ENCODE data around the gene ZC3HAV1.

ZC3HAV1 gene

GRCh38 chr7:139011373-139011772 is 98.1 kb downstream of the ZC3HAV1 start:
- no peak overlapping the region for H2AFZ ChIP-seq (ENCODE audit: low read length)
- TF ChIP-seq EZH2 (IDR thresholded peaks at IDR 0.05; ENCODE audit: borderline replicate concordance, low read length) (no peak), CTCF (IDR thresholded peaks at IDR 0.05; ENCODE audit: low read length) (no peak)

GRCh38 chr7:139004321-139005090 is 105.0 kb downstream of the ZC3HAV1 start:
- Histone ChIP-seq H2AFZ (ENCODE audit: low read length) (no peak overlapping the region), H3F3A (ENCODE audit: insufficient read depth, low read length) (no peaks in the 10 kb centered on the region), H3K9me3 (ENCODE audit: low read length) (peaks cover 17% of the 10 kb centered on the region), H3K27me3 (ENCODE audit: insufficient read depth, low read length) (peaks cover 6% of the 10 kb centered on the region; the same call in 1 of the 2 replicates), H3K36me3 (ENCODE audit: insufficient read depth, low read length) (no peaks in the 10 kb centered on the region), H3K79me2 (ENCODE audit: insufficient read depth, low read length) (no peaks in the 10 kb centered on the region), H3K4me2 (ENCODE audit: low read length) (no peak overlapping the region), H4K20me1 (ENCODE audit: insufficient read depth, low read length) (no peaks in the 10 kb centered on the region), H3K4me1 (ENCODE audit: insufficient read depth, low read length, severe bottlenecking) (no peaks in the 10 kb centered on the region), H3K27ac (ENCODE audit: low read depth, low read length, poor library complexity, severe bottlenecking) (no peak overlapping the region), H3K9me2 (ENCODE audit: low read depth, low read length) (no peaks in the 10 kb centered on the region), H3K9ac (ENCODE audit: low read length) (no peak overlapping the region), H3K4me3 (ENCODE audit: low read depth, low read length, poor library complexity, severe bottlenecking) (no peak overlapping the region)
- TF ChIP-seq CTCF (IDR thresholded peaks at IDR 0.05; ENCODE audit: low read length) (no peak), EZH2 (IDR thresholded peaks at IDR 0.05; ENCODE audit: borderline replicate concordance, low read length) (no peak)

More at GRCh38 chr7:139011373-139011772, 98.1 kb downstream of the ZC3HAV1 start:
- H3K4me1 ChIP-seq (ENCODE audit: insufficient read depth, low read length, severe bottlenecking): no peaks in the 10 kb centered on the region
- no peak overlapping the region for H3K4me2 ChIP-seq (ENCODE audit: low read length)
- H3K9me3 ChIP-seq (ENCODE audit: low read length): no peaks in the 10 kb centered on the region
- H3K79me2 ChIP-seq (ENCODE audit: insufficient read depth, low read length): no peaks in the 10 kb centered on the region
- peaks cover 6% of the 10 kb centered on the region; the same call in 1 of the 2 replicates for H3K27me3 ChIP-seq (ENCODE audit: insufficient read depth, low read length)
- no peaks in the 10 kb centered on the region for H3K9me2 ChIP-seq (ENCODE audit: low read depth, low read length)
- H3K9ac ChIP-seq (ENCODE audit: low read length): no peak overlapping the region
- H3K4me3 ChIP-seq (ENCODE audit: low read depth, low read length, poor library complexity, severe bottlenecking): no peak overlapping the region
- no peaks in the 10 kb centered on the region for H4K20me1 ChIP-seq (ENCODE audit: insufficient read depth, low read length)
- no peaks in the 10 kb centered on the region for H3F3A ChIP-seq (ENCODE audit: insufficient read depth, low read length)
- H3K27ac ChIP-seq (ENCODE audit: low read depth, low read length, poor library complexity, severe bottlenecking): no peak overlapping the region
- no peaks in the 10 kb centered on the region for H3K36me3 ChIP-seq (ENCODE audit: insufficient read depth, low read length)

- no peaks in the 10 kb centered on the region for H3K79me2 ChIP-seq (ENCODE audit: insufficient read depth, low read length)
- H3K4me1 ChIP-seq (ENCODE audit: insufficient read depth, low read length, severe bottlenecking): no peaks in the 10 kb centered on the region
- no peak overlapping the region for H3K4me3 ChIP-seq (ENCODE audit: low read depth, low read length, poor library complexity, severe bottlenecking)
- no peak overlapping the region for H3K9ac ChIP-seq (ENCODE audit: low read length)
- no peak overlapping the region for H3K4me2 ChIP-seq (ENCODE audit: low read length)
- no peaks in the 10 kb centered on the region for H3K36me3 ChIP-seq (ENCODE audit: insufficient read depth, low read length)
- H4K20me1 ChIP-seq (ENCODE audit: insufficient read depth, low read length): no peaks in the 10 kb centered on the region
- H3K27ac ChIP-seq (ENCODE audit: low read depth, low read length, poor library complexity, severe bottlenecking): no peak overlapping the region
- H2AFZ ChIP-seq (ENCODE audit: low read length): no peak overlapping the region
- no peaks in the 10 kb centered on the region for H3K9me2 ChIP-seq (ENCODE audit: low read depth, low read length)
- H3K27me3 ChIP-seq (ENCODE audit: insufficient read depth, low read length): peaks cover 5% of the 10 kb centered on the region; the same call in 1 of the 2 replicates
- H3K9me3 ChIP-seq (ENCODE audit: low read length): peaks cover 9% of the 10 kb centered on the region
- TF ChIP-seq CTCF (IDR thresholded peaks at IDR 0.05; ENCODE audit: low read length) (no peak), EZH2 (IDR thresholded peaks at IDR 0.05; ENCODE audit: borderline replicate concordance, low read length) (no peak)
- H3F3A ChIP-seq (ENCODE audit: insufficient read depth, low read length): no peaks in the 10 kb centered on the region
Measured at GRCh38 chr7:138999414-138999813, 110.1 kb downstream of the ZC3HAV1 start.

Measured in OCI-LY1 (cell line).